Ovary (tissue), 9 donors: ENCODE results near the gene GRB2. TPM values are rescaled to one million over a fixed set of nuclear protein-coding genes. Genes with fewer than 3 reads are reported as not detected.

Experiments
- DNase-seq, 5 donors: peaks; one replicate each; pipeline ENCODE4 v3.0.0-alpha.2; 2019 to 2020
- H3K27ac ChIP-seq, 2 donors: fragments of 200-600 bp; one replicate each; pipeline versions ENCODE4 v1.5.1 to v1.8.0; 2019 to 2022
- H3K27me3 ChIP-seq: fragments of 200-600 bp; one replicate; pipeline ENCODE4 v1.8.0; 2022
- H3K36me3 ChIP-seq: fragments of 200-600 bp; sonication (generic); one replicate; pipeline ENCODE4 v1.5.1; 2019
- H3K4me1 ChIP-seq: one replicate; pipeline ENCODE4 v1.8.1; 2013; ENCODE audit warnings: mild to moderate bottlenecking, moderate library complexity; ENCODE audit not compliant: insufficient read depth
- H3K4me3 ChIP-seq: fragments of 200-600 bp; sonication (generic); one replicate; pipeline ENCODE4 v1.5.1; 2017
- H3K9me3 ChIP-seq, 2 donors: fragments of 200-600 bp in 1 of 2; sonication (generic) in 1 of 2; one replicate each; pipeline versions ENCODE4 v1.5.1 to v1.8.1; 2013 to 2019; ENCODE audit warnings: mild to moderate bottlenecking in 1 of 2, moderate library complexity in 1 of 2
- CTCF ChIP-seq, 3 donors: fragments of 450-650 bp in 2 of 3; fragments of 200-600 bp in 1 of 3; IDR thresholded peaks; one replicate each; pipeline versions ENCODE4 v1.5.1 to v1.8.0; 2016 to 2022; ENCODE audit warnings: antibody characterized with exemption in 3 of 3, mild to moderate bottlenecking in 1 of 3
- EP300 ChIP-seq: sonication (generic); formaldehyde crosslinking; IDR thresholded peaks from one replicate; pipeline ENCODE4 v1.6.1; 2017; ENCODE audit warnings: antibody characterized with exemption
- POLR2A ChIP-seq: fragments of 450-650 bp; IDR thresholded peaks from one replicate; pipeline ENCODE4 v1.6.1; 2017; ENCODE audit warnings: antibody characterized with exemption, mild to moderate bottlenecking, moderate library complexity
- WGBS, 3 donors: extraction: QIAGEN DNeasy Blood & Tissue Kit in 1 of 3; methylation state at CpG; one replicate each; pipeline versions ENCODE4 v1.1.5 to v1.1.7; 2013 to 2017; 5-methylcytosine and 5-hydroxymethylcytosine counted together
- intact Hi-C, 4 donors: fragments of 100-400 bp; cut with DNase I; formaldehyde crosslinking; loops; one replicate each; pipeline versions ENCODE4 v1.11.0 to v1.15.1; 2022 to 2023
- polyA plus RNA-seq, 2 donors: library from polyadenylated mRNA; stranded (reverse); fragments of 200-250 nt in 1 of 2; fragments of 350-450 nt in 1 of 2; fragmentation: Illumina TruSeq in 1 of 2; extraction: RNeasy Lipid Tissue Mini Kit (QIAGEN cat#74804) in 1 of 2; gene quantifications; one replicate each; pipeline ENCODE4 v1.2.3, GENCODE V29; 2013 to 2014
- total RNA-seq, 7 donors: library from RNA; depleted of rRNA in 2 of 7; stranded (reverse); fragments of >200 nt in 2 of 7; fragmentation: NEBNext Ultra II Directional in 3 of 7; extraction: Animal tissue kit (Norgen Biotek cat#: 25700) in 3 of 7; gene quantifications; one replicate each; pipeline versions ENCODE4 v1.1.0 to v1.2.4, GENCODE V29; 2016 to 2023
- donor health status: DM: no; HTN: no; CAD: no; lungs with moderate emphysema.
- donor health status: DM: no; HTN: no; CAD: no.
- donor health status: Bipolar disorder and iron deficiency.
- donor health status: DM: yes; HTN: yes; CAD: no.
- donor health status: DM: no; HTN: no; CAD: no.
- donor health status: DM: yes; HTN: yes; CAD: no.

GRB2 gene
- total and polyA plus RNA-seq, 9 donors, result 41.5 to 88.2 (median 62.6) TPM

DNA sequence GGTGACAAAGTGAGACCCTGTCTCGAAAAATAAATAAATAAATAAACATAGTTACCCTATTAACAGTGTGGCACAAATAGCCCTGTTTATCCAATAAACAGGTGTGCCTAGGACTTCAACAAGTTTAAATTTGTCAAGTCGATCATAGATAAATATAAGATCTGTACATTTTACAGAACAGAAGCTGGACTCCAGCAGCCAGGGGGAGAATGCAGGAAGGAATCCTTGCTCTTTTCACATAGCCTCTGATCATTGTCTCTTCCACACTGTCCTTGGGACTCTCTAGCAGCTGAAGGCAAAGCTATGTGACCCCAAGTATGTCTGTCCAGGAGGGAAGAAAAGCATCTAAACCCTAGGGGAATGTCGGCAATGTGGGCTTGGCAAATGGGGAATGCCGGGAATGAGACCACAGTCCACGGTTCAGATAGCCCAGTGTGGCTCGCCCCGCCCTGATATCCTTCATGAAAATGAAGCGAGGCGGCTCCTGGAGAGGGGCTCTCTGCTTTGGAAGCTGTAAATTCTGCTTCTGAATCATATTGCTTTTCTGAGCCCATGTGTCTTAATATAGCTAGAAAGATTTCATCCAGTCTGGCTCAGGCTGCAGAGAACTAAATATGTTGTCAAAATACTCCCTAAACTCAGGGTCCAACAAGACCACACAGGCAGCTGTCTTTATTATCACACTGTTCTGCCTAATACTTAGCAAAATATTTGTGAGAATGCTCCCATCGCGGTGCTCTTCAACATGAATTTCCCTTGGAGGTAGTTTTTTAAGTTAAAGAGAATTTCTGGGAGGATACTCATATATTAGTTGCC, 24.9 kb upstream of the GRB2 start:
- 8 to 21% (median 11%) methylated on average over 11 of the region's 11 CpGs for WGBS, 3 donors
- no peaks in the 10 kb centered on the region for H3K27me3 ChIP-seq
- H3K4me1 ChIP-seq, result no peaks in the 10 kb centered on the region
- peak overlapping the region in 1 of 2 donors; percentile 11 for H3K27ac ChIP-seq
- TF ChIP-seq POLR2A, result no peak
- TF ChIP-seq CTCF (IDR thresholded peaks at IDR 0.05), result no peak
- no peak for TF ChIP-seq EP300
- H3K4me3 ChIP-seq, result no peak overlapping the region
- DNase-seq, result no peak
- H3K9me3 ChIP-seq, result no peaks in the 10 kb centered on the region
- H3K36me3 ChIP-seq, result no peaks in the 10 kb centered on the region
- intact Hi-C loops, result no loop called here

DNA sequence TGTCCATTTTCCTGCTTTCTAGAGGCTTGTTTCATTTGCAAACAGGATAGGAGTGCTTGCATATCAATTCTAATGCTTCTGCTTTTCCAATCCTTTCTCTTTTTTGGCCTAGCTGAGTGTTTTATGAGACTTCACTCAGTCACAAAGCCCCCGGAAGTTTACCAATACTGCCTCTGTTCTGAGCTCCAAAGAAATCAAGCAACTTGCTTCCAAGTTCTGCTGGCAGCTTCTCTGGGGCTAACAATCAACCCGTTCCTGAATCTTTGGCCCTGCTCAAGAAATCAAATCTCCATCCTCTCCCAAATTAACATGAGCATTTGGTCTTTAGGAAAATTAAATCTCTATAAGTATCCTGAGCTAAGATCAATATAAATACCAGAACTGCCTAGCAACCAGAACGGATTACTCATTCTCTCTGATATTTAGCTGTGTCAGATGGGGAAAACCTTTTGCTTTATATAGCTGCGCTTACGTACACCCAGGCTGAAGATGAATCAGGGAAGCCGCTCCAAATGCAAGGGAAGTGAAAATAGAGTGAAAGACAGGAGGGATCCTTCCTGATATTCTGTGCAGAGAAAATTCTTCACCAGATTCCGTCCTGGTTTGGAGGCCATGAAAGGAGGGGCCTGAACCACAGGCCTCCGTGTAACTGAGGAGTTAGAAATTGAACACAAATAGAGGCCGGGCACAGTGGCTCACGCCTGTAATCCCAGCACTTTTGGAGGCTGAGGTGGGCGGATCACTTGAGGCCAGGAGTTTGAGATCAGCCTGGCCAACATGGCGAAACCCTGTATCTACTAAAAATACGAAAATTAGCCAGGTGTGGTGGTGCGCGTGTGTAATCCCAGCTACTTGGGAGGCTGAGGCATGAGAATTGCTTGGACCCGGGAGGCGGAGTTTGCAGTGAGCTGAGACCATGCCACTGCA, 23.3 kb upstream of the GRB2 start:
- no peak for DNase-seq
- TF ChIP-seq POLR2A, result no peak
- TF ChIP-seq CTCF (IDR thresholded peaks at IDR 0.05), result no peak
- TF ChIP-seq EP300, result no peak
- Histone ChIP-seq H3K4me1 (no peaks in the 10 kb centered on the region), H3K27me3 (no peaks in the 10 kb centered on the region), H3K27ac (no peak overlapping the region), H3K4me3 (no peak overlapping the region), H3K36me3 (no peaks in the 10 kb centered on the region), H3K9me3 (no peaks in the 10 kb centered on the region)
- intact Hi-C loops, result loop anchor here (5.0 to 10.0 kb wide), 6 partner anchors 66 to 316 kb away; partner anchors contain the start of genes CASKIN2 (in 2 of the 4), MYO15B (in 2 of the 4) and TSEN54 (in 2 of the 4)
- WGBS, 3 donors, result 73 to 78% (median 74%) methylated on average over 17 of the region's 17 CpGs

GRCh38 chr17:75418531-75418930, 13.1 kb upstream of the GRB2 start:
- Histone ChIP-seq H3K4me3 (no peak overlapping the region), H3K4me1 (no peaks in the 10 kb centered on the region), H3K9me3 (no peaks in the 10 kb centered on the region), H3K27me3 (no peaks in the 10 kb centered on the region), H3K36me3 (no peaks in the 10 kb centered on the region), H3K27ac (no peak overlapping the region)
- no peak for DNase-seq
- TF ChIP-seq EP300, result no peak
- no peak for TF ChIP-seq POLR2A
- no peak for TF ChIP-seq CTCF (IDR thresholded peaks at IDR 0.05)
- intact Hi-C loops, result no loop called here
- 49 to 56% (median 51%) methylated on average over 5 of the region's 5 CpGs for WGBS, 3 donors

- 55 to 58% (median 56%) methylated on average over 9 of the region's 9 CpGs for WGBS, 3 donors
- TF ChIP-seq CTCF (IDR thresholded peaks at IDR 0.05) (no peak), EP300 (no peak), POLR2A (no peak)
- H3K27me3 ChIP-seq, result no peaks in the 10 kb centered on the region
- no peak overlapping the region for H3K27ac ChIP-seq
- H3K4me3 ChIP-seq, result no peak overlapping the region
- DNase-seq, result no peak
- H3K36me3 ChIP-seq, result no peaks in the 10 kb centered on the region
- intact Hi-C loops, result no loop called here
- H3K4me1 ChIP-seq, result no peaks in the 10 kb centered on the region
- H3K9me3 ChIP-seq, result no peaks in the 10 kb centered on the region
These were observed 11.6 kb upstream of the GRB2 start for GRCh38 chr17:75417054-75417580.
